ENCODE results near the gene PRKAG2. TPM values are rescaled to one million over a fixed set of nuclear protein-coding genes. Genes with fewer than 3 reads are reported as not detected.

Gene PRKAG2
- polyA plus RNA-seq, 3 donors, result 29.2 to 59.8 (median 30.9) TPM

DNA sequence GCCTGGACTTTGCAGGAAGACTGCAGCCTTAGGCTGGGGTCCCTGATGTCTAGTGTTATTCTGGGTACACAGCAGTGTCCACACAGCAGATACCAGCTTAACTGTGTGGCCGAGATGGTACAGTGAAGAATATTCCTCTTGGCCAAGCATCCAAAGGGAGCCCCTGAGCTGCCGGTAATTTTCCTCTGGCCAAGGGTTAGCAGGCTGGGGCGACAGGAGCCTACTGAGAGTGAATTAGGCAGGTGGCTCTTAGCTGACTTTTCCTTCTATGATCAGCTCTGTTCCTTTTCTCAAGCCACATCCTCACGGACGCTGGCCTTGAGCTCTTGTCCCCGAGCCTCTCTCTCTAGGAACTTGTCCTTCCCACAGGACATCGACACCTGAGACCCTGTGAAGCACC lies 29.8 kb downstream of the PRKAG2 start:
- no peak overlapping the region for H3K4me3 Mint-ChIP-seq
- 92% methylated on average over 6 of the region's 7 CpGs for WGBS (ENCODE audit: insufficient coverage)
- H3K4me2 ChIP-seq (replicated peaks; ENCODE audit: extremely low read depth, low read length, poor library complexity, severe bottlenecking), result no peak overlapping the region
- peaks cover 5 to 21% of the 10 kb centered on the region in 2 donors for H3K36me3 ChIP-seq (replicated peaks in 1 of 2; ENCODE audit: control insufficient read depth in 1 of 2, insufficient read depth in 2 of 2, low read length in 2 of 2)
- intact Hi-C loops (cut with micrococcal nuclease), result no loop called here
- H2AFZ ChIP-seq (ENCODE audit: insufficient read depth, low read depth, low read length, poor library complexity, severe bottlenecking), result no peak overlapping the region
- H3K36me3 Mint-ChIP-seq, result peaks cover 45 to 51% of the 10 kb centered on the region in 2 donors
- peaks cover 7% of the 10 kb centered on the region for H4K20me1 ChIP-seq (ENCODE audit: insufficient read depth, low read length)
- H3K27ac Mint-ChIP-seq, result peak overlapping the region; percentile 91 to 100 (median 95)
- H3K79me2 ChIP-seq (ENCODE audit: insufficient read depth, low read length), result peaks cover 70% of the 10 kb centered on the region
- no peak overlapping the region for H3K4me3 ChIP-seq (replicated peaks in 1 of 3; ENCODE audit: low read depth in 2 of 3, low read length in 3 of 3)
- H3K9me3 Mint-ChIP-seq, result no peaks in the 10 kb centered on the region
- H3K27me3 Mint-ChIP-seq (ENCODE audit: low read depth in 3 of 3), result peaks cover 0 to 1% (median 0%) of the 10 kb centered on the region in 3 donors
- DNase-seq, result no peak
- peak overlapping the region; percentile 79 to 80 for H3K27ac ChIP-seq (ENCODE audit: low read depth in 1 of 2, low read length in 2 of 2)
- H3K9ac ChIP-seq (ENCODE audit: insufficient read depth, low read length, poor library complexity, severe bottlenecking), result no peak overlapping the region
- no peaks in the 10 kb centered on the region for H3K27me3 ChIP-seq (ENCODE audit: control insufficient read depth in 2 of 2, insufficient read depth in 2 of 2, low read length in 2 of 2)
- TF ChIP-seq, protein P1, sequence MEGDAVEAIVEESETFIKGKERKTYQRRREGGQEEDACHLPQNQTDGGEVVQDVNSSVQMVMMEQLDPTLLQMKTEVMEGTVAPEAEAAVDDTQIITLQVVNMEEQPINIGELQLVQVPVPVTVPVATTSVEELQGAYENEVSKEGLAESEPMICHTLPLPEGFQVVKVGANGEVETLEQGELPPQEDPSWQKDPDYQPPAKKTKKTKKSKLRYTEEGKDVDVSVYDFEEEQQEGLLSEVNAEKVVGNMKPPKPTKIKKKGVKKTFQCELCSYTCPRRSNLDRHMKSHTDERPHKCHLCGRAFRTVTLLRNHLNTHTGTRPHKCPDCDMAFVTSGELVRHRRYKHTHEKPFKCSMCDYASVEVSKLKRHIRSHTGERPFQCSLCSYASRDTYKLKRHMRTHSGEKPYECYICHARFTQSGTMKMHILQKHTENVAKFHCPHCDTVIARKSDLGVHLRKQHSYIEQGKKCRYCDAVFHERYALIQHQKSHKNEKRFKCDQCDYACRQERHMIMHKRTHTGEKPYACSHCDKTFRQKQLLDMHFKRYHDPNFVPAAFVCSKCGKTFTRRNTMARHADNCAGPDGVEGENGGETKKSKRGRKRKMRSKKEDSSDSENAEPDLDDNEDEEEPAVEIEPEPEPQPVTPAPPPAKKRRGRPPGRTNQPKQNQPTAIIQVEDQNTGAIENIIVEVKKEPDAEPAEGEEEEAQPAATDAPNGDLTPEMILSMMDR (IDR thresholded peaks at IDR 0.05), result no peak
- peaks cover 75 to 78% of the 10 kb centered on the region in 2 donors for H3K4me1 ChIP-seq (ENCODE audit: control insufficient read depth in 1 of 2, insufficient read depth in 2 of 2, low read length in 2 of 2)
- H3K9me3 ChIP-seq (replicated peaks in 1 of 2; ENCODE audit: control insufficient read depth in 1 of 2, insufficient read depth in 1 of 2, low read length in 2 of 2), result no peaks in the 10 kb centered on the region
- H3K4me1 Mint-ChIP-seq, result peaks cover 75% of the 10 kb centered on the region

DNA sequence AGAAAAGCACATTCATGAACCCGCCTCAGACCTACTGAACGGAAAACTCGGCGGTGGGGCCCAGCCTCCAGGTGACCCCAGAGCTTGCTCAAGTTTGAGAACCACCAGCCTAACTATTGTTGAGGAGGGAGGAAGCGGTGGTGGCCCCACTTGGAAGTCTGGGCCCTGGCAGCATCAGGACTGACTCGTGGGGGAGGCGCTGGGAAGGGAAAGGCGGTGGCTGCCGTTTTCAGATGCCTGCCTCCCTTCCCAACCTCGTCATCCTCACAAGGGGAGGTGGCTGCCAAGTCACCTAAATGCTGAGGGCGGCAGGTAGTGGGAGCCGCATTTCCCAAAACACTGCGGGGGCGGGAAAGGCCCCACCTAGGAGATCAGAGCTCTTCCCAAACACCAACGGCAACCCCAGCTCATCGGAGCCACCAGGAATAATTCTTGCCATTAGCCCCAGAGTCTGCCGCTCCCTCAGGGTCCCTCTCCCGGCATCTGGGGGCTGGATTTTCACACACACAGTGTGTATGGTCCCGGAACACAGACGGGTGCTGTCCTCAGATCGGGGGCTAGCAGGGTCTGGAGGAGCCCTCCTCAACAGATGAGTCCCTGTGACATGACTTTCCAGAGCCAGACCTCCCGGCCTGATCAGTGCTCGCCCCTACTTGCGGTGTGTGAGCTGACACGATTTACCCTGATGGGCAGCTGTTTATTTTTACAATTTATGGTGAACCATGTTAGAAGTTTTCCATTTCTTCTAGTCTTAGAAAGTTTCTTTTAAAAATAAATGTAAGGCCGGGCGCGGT lies 31.3 kb downstream of the PRKAG2 start:
- peaks cover 45 to 51% of the 10 kb centered on the region in 2 donors for H3K36me3 Mint-ChIP-seq
- H3K27ac Mint-ChIP-seq, result peak overlapping the region; percentile 94 to 99 (median 98)
- Histone ChIP-seq H3K27me3 (ENCODE audit: control insufficient read depth in 2 of 2, insufficient read depth in 2 of 2, low read length in 2 of 2) (no peaks in the 10 kb centered on the region), H3K4me3 (replicated peaks in 1 of 3; ENCODE audit: low read depth in 2 of 3, low read length in 3 of 3) (no peak overlapping the region), H3K9me3 (replicated peaks in 1 of 2; ENCODE audit: control insufficient read depth in 1 of 2, insufficient read depth in 1 of 2, low read length in 2 of 2) (no peaks in the 10 kb centered on the region), H2AFZ (ENCODE audit: insufficient read depth, low read depth, low read length, poor library complexity, severe bottlenecking) (no peak overlapping the region), H3K9ac (ENCODE audit: insufficient read depth, low read length, poor library complexity, severe bottlenecking) (peak overlapping the region; percentile 62), H3K36me3 (replicated peaks in 1 of 2; ENCODE audit: control insufficient read depth in 1 of 2, insufficient read depth in 2 of 2, low read length in 2 of 2) (peaks cover 5 to 21% of the 10 kb centered on the region in 2 donors), H3K4me1 (ENCODE audit: control insufficient read depth in 1 of 2, insufficient read depth in 2 of 2, low read length in 2 of 2) (peaks cover 67 to 68% of the 10 kb centered on the region in 2 donors), H3K4me2 (replicated peaks; ENCODE audit: extremely low read depth, low read length, poor library complexity, severe bottlenecking) (no peak overlapping the region), H4K20me1 (ENCODE audit: insufficient read depth, low read length) (peaks cover 11% of the 10 kb centered on the region), H3K27ac (ENCODE audit: low read depth in 1 of 2, low read length in 2 of 2) (peak overlapping the region; percentile 89 to 94), H3K79me2 (ENCODE audit: insufficient read depth, low read length) (peaks cover 81% of the 10 kb centered on the region)
- 96% methylated on average over 20 of the region's 28 CpGs for WGBS (ENCODE audit: insufficient coverage)
- no peak overlapping the region for H3K4me3 Mint-ChIP-seq
- no peak for DNase-seq
- intact Hi-C loops (cut with micrococcal nuclease), result loop anchor here in 1 of 2 donors (2.0 kb wide), 1 partner anchor 49 kb away; no protein-coding TSS in a partner anchor
- TF ChIP-seq, protein P1 (IDR thresholded peaks at IDR 0.05), result no peak
- peaks cover 0 to 1% (median 0%) of the 10 kb centered on the region in 3 donors for H3K27me3 Mint-ChIP-seq (ENCODE audit: low read depth in 3 of 3)
- H3K4me1 Mint-ChIP-seq, result peaks cover 62% of the 10 kb centered on the region
- peaks cover 0 to under 1% (median 0%) of the 10 kb centered on the region in 7 donors for H3K9me3 Mint-ChIP-seq
